IPS DF 4.7 (cell line): ENCODE results near the gene FAR2.
"Not testable (repeated sequence)": the region's sequence is repeated elsewhere in the genome, so short reads cannot be mapped to it uniquely, and the experiment has no call there.

Source experiments
- DNase-seq: peaks from one replicate; pipeline ENCODE4 v3.0.0-alpha.2; 2013; ENCODE audit warnings: low spot score; ENCODE audit errors: extremely low read depth

Gene FAR2

DNA sequence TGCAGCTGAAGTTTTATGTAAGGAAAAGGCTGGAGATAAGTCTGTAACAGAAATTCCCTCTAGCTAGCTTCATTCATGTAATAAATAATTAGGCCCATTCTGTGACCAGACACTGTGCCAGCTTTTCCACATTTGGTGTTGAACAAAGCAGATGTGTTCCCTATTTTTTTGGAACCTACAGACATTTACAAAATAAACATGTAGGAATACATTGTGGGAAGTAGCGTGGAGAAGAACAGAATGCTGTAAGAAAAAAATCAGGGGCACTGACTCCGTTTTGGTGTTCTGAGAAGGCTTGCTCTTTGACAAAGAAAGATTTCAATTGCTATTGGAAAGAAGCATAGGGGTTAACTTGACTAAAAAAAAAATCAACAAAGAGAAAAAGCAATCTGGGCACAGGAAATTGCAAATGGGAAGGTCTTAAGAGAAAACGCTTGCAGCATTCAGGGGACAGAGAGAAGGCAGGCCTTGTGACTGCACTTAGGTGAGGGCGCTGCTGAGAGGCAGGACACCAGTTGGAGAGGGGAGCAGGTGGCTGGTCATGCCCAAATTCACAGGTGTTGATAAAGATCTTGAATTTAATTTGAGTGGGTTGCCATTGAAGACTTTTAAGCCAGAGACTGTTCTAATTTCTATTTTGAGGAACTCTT lies 4.0 kb downstream of the FAR2 start:
- DNase-seq, result peak; percentile 64

DNA sequence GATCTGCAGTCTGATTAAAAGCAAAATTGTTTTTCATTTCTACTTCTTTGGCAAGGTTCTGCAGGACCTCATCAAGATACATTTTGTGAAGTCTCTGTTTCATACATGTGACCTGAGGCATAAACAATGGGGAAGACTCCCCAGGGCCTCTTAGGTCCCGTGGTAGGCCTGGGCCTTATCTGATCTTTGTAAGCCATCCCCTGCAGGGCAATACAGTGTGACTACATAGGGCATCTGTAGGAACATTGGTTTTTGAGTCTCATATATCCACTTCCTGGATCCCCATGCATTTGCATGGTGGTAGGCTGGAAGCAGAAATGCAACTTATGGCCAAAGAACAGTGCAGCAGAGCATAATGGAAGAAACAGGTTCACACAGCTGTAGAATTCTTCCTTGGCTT lies 6.0 kb downstream of the FAR2 start:
- no peak for DNase-seq

DNA sequence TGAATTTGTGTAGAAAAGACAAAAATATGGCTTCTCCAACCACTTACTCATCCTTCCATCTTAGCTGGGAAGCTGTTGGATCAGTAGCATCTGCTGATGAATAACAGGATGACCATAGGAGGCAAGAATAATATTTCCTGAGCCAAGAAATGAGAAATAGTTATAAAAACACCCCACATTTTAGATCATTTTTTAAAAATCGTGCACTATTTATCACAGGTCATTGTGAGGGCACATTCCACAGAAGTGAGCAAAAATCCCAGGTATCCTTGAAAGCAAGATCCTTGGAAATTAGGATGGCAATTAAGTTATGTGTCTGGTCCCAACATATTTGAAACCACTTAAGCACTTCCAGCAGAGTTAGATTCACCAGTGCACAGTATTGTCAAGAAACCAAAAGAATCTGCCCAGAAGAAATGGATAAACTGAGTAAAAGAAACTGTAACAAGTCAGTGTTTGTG lies 8.4 kb downstream of the FAR2 start:
- DNase-seq, result no peak

DNA sequence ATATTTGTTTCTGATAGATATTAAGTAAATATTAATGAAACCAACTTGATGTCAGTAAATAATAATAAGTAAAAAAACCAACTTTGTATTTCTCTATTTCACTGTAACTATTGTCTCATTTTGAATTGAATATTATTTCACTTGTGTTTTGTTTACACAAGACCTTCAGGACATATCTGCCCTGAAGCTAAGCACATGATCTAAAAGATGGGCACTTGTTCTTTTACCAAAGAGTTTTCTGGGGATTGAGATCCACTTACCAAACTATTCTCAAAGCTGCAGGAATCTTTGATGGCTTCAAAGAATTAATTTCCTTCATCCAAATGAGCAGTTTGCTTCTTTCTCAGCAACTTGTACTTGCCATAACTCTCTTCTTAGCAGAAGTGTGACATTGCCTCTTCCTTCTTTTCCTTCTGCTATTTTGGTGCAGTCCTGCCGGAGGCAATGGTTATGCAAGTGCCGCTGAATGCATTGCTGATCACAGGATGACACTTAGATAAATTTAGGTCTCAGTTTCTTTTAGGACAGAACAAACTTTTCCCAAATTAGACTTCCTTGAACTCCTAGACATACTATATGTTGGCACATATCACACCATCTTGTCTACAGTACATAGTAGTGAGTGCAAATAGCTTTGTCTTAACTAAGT lies 9.2 kb downstream of the FAR2 start:
- no peak for DNase-seq

DNA sequence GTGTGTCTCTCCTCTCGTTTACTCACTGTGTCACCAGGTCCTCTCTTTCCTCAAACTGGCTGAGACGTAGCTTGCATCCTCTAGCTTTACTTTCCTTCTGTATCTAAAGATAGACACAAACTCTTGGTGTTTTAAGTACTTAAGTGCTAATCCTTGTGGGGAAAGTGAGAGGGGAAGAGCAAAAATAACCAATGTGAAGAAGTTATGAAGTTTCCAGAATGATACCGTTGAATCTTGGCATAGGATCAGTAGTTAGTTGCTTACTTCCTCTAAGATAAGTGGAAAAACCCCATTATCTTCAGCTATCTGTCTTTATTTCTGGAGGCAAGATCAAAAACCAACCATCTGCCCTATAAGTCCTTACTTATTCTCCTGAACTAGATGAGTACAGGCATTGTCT lies 10.6 kb downstream of the FAR2 start:
- no peak for DNase-seq

DNA sequence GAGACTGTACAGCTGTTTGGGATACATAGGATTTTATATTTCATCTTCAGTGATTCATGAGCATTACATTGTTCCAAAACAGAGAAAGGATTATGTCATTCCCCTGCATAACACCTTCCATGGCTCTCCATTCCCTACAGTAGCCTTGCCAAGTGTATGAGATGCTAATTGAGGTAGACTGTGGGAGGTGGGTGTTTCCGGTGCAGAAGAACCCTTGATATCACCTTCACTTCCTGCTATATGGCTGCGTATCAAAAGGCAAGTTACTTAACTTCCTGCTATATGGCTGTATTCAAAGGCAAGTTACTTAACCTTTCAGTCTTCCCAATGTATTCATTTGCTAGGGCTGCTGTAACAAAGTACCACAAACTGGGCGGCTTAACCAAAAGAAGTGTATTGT lies 11.2 kb downstream of the FAR2 start:
- DNase-seq, result no peak

DNA sequence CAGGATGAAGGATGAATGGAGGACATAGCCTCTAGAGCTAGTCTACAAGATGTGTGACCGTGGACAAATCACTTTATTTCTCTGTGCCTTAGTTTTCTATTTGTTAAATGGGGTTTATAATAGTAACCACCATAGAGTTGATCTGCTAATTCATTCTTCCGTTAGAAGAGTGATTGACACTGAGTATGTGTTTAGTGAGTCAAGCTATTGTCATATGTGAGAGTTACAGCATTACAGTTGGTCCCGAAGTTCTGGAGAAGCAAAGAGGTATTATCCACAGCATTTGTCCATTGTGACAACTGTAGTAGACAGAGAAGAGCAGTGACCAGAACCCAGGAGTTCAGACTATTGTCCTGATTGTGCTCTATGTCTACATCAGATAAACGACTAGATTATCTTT lies 14.1 kb downstream of the FAR2 start:
- no peak for DNase-seq

DNA sequence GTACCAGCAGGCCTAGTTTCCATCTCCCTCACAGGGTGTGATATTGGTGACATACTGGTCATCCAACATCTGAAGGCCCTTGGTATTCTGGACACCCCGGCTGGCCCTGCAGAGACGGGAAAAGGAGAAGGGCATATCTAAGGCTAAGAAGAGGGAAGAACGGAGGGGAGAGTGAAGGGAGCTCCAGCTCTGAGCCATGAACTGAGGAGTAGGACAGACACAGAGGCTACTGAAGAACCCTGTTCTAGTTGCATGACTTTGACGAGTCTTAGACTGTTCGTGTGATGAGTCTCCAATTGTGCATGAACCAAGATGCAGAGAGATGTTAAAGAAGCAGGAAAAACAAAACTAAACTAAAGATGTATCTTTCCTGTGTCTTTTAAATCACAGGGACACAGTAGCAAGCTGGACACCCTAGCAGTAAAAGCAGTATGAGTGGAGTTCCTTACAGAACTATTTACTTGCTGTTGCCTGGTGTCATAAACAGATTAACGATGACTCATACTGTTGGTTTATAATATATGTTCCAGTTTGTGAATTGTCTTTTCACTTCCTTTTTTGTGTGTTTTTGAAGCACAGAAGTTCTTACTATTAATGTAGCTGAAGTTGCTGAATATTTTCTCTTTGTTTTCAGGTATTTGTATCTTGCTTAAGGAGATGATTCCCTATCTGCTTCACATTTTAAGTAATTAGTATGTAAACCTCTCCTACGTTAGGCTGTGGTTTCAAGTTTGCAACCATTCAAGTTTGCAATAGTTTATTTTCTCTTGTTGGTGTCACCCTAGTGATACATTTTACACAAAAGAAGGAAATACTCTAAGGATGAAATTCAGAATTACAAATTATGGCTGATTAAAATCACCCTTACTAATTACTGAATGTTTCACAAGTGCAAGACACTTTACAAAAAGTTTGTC lies 15.7 kb downstream of the FAR2 start:
- no peak for DNase-seq

DNA sequence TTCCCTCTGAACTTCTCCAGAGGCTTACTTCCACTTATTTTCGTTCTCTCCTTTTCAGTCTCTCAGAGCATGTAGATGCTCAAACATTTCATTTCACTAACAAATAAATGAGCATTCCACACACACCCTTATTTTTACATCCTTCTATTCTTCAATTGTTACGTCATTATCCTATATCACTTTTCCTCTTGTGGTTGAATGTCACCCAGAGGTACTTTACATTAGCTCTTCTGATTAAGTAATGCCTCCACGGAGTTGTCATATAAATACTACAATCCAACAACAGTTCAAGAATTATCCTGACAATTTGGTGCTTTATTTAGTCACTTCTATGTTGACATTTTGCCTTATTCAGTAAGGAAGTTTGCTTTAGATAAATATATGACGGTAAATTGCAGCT lies 18.4 kb downstream of the FAR2 start:
- DNase-seq, result no peak

DNA sequence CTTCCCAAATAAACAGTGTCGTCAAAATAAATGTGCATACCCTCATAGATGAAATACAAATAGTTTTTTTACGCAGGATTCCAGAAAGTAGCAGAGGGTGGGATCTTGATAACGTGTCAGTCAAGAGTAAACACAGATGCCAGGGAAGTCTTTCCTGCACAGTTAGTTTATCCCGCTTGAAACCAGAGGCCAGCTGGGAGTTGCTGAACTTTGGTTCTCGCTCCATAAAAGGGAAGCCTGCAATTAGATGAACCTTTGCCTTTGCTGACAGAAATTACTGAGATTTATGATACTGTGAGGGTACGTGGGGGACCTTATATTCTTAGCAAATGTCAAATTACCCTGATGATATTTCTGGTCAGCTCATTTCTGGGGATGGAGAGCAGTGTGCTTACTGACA lies 18.9 kb downstream of the FAR2 start:
- DNase-seq, result no peak

DNA sequence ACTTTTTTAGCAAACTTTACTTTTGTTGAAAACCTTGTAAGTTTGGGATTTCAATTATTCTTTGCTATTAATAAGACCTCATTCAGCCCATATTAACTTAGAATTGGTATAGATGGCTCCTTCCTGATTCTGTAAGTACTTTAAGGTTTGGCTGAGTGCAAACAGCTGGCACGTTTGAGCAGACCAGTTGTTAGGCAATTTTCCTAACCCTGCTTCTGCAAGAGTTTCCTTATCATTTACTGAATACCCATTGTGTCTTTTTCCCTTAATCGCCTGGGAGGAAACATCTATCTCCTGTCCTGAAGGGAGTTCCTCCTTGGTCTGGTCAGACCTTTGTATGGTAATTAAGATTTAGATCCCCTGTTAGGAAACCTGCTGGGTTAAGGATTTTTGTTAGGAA lies 20.9 kb downstream of the FAR2 start:
- not testable (repeated sequence) for DNase-seq

DNA sequence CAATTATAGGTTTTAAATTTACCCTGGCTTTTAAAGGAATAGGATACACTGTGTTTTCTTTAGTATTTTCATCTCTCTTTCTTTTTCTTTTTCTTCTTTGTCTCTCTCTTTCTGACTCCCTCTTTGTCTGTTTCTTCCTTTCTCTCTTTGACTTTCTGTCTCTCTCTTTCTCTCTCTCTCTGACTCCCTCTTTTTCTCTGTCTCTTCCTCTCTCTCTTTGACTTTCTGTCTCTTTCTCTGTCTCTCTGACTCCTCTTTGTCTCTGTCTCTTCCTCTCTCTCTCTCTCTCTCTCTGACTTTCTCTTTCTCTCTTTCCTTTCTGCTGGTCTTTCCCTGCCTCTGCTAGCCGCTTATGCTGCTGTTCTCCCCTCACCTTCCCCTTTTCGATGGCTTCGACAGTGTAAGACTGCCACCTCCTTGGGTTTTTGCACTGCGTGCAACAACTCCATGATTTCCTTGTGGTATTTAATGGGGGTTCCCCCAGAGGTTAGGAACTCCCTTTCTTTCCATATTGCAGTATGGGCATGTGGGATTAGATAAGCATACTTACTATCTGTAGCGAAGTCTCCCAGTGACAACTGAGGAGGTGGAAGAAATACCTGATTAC lies 21.5 kb downstream of the FAR2 start:
- DNase-seq, result not testable (repeated sequence)

DNA sequence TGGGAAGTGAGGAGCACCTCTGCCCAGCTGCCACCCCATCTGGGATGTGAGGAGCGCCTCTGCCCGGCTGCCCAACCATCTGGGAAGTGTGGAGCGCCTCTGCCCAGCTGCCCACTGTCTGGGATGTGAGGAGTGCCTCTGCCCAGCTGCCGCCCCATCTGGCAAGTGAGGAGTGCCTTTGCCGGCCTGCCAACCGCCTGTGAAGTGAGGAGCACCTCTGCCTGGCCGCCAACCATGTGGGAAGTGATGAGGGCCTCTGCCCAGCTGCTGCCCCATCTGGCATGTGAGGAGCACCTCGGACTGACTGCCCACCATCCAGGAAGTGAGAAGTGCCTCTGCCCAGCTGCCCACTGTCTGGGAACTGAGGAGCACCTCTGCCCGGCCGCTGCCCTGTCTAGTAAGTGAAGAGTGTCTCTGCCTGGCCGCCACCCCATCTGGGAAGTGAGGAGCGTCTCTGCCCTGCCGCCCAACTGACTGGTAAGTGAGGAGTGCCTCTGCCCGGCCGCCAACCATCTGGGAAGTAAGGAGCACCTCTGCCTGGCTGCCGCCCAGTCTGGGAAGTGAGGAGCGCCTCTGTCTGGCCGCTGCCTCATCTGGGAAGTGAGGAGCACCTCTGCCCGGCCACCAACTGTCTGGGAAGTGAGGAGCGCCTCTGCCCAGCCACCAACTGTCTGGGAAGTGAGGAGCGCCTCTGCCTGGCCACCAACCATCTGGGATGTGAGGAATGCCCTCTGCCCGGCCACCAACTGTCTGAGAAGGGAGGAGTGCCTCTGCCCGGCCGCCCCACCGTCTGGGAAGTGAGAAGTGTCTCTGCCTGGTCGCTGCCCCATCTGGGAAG lies 22.6 kb downstream of the FAR2 start:
- no peak for DNase-seq

DNA sequence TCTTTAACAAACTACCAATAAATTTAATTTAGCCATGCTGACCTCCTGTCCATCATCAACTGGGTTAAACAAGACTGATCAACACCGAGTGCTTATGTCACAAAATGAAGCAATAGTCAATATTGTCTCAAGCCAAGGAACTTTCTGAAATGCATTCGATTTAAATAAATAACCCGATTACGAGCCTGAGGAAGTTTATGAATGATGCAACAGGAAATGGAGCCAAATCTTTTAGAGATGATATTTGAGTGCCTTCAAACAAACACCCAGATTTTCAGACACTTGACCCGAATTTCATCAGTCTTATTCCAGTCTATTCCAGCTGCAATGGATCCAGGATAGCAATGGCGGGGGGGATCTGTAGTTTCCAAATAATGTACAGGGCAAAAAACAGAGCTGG lies 27.9 kb downstream of the FAR2 start:
- no peak for DNase-seq

DNA sequence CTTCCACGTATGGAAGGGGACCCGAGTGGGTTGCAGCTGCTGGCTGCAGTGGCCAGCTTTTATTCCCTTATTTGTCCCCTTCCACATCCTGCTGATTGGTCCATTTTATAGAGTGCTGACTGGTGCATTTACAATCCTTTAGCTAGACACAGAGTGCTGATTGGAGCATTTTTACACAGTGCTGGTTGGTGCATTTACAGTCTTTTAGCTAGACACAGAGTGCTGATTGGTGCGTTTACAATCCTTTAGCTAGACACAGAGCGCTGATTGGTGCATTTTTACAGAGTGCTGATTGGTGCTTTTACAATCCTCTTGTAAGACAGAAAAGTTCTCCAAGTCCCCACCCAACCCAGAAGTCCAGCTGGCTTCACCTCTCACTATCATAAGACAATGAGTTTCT lies 33.2 kb downstream of the FAR2 start:
- DNase-seq, result not testable (repeated sequence)

DNA sequence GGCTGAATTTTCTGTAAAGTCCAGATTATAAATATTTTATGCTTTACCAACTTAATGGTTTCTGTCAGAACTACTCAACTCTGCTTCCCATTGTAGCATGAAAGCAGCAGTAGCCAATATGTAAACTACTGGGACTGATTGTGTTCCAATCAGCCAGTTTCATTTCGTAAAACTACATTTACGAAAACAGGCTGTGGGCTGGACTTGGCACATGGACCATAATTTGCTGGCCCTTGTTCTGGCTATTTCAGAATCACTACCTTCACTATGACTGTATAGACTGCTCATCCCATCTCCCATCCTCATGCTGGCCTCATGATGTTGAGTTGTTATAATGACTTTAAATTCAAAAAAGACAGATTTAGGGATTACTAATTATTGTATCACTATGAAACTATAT lies 38.7 kb downstream of the FAR2 start:
- no peak for DNase-seq

DNA sequence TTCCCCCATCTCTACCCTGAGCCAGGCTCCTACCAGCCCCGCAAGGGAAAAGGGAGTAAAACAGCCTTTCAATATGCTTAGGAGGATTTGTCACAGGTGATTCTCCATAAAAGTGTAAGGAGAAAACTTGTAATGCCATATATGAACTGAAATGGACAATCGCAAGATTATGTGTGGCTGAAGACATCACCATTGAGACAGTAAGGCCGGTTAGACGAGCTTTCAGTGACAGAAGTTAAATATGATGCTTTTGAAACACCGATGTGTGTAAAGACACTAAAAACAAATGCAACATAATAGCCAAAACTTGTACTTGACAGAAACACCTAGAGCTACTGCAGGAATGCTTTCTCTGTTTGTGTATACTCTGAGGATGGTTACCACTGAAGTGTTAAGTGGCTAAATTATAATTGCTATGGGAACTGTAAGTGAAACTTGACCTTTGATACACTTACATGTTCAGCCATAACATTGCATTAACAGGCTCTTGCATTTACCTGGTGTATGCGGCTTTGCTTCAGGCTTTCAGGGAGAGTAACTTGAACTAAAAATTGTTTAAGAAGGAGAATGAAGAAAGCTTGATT lies 42.3 kb downstream of the FAR2 start:
- no peak for DNase-seq

DNA sequence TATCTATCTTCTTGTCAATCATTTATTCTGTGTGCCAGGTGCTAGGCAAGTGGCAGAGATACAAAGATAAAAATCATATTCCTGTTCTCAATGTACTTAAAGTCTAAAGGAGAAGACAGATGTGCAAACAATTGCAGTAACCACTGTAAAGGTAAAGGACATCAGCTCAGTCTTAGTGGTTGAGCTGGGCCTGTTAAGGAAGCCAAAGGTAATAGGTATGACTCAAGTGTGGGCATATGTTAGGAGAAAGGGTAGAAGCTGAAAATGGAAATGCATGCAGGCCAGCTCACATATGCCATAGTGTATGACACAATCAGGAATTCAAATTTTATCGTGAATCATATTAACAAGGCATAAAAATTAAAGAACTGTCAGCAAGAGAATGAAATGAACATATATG lies 49.8 kb downstream of the FAR2 start:
- no peak for DNase-seq

DNA sequence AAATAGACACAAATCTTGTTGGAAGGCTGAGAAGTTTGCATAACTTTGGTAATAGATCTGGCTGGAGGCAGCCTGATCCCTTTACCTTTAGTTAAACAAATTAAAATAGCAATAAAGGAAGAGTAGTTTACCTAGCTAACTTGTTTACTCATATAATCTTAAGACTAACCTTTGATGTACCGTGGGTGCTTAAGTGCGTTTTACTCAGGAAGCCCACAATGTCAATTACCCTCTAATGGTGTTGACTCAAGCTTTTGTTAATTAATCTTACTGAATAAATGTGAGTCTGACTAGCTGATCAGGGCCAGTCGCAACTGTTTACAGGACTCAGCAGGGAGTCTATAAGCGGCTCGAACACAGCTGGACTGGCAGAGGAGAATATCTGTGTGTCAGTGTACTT lies 51.5 kb downstream of the FAR2 start:
- DNase-seq, result no peak

DNA sequence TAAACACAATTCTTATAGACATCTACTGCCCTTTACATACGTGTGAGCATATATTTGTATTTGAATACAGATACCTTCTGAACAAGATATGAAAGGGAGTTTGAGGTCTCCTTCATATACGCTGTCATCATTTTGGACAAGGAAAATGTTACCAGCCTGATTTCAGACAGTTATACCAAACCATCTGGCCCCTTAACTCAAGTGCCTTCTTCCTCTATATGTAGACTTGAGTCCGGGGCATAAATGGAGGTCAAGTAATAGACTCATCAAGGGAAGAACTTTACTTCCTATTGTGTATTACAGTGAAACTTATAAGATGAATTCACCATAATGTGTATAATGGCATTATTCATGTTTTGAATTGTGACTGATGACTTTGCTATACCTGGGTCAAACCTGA lies 52.2 kb downstream of the FAR2 start:
- DNase-seq, result no peak

DNA sequence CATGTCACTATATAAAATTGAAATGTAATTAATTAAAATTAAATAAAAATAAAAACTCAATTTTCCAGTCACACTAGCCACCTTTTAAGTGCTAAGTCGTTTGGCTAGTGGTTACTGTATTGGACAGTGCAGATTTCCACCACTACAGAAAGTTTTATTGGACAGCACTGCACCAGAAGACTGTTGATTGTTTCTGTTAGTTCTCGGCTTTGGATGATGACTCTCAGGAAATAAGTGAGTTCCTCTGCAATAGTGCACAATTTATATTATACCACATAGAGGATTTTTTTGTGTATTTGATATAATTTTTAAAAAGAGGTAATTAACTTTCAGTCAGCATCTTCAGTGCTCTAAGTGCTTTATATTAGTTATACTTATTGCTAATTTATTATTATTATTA lies 52.7 kb downstream of the FAR2 start:
- DNase-seq, result no peak
